GM18907 (cell line): Measurements from ENCODE around the gene PRND.
"Not testable (repeated sequence)": the region's sequence is repeated elsewhere in the genome, so short reads cannot be mapped to it uniquely, and the experiment has no call there.

Experiments
- ATAC-seq: cut with Tn5 transposase; IDR thresholded peaks from one replicate; pipeline ENCODE4 v1.9.1; 2021; ENCODE audit warnings: mild to moderate bottlenecking, moderate library complexity; ENCODE audit not compliant: unreplicated experiment

PRND gene

GRCh38 chr20:4708036-4708435 is 13.7 kb upstream of the PRND start:
- ATAC-seq = no peak

GRCh38 chr20:4708856-4709255 is 12.9 kb upstream of the PRND start:
- ATAC-seq = no peak

- ATAC-seq = no peak
These were observed 12.2 kb upstream of the PRND start for GRCh38 chr20:4709261-4710105.

GRCh38 chr20:4710106-4710475 is 11.6 kb upstream of the PRND start:
- no peak for ATAC-seq

GRCh38 chr20:4711511-4711910 is 10.2 kb upstream of the PRND start:
- no peak for ATAC-seq

GRCh38 chr20:4713401-4713800 is 8.3 kb upstream of the PRND start:
- no peak for ATAC-seq

- ATAC-seq = no peak
These were observed 6.9 kb upstream of the PRND start for GRCh38 chr20:4714818-4715217.

GRCh38 chr20:4717816-4718570 is 3.7 kb upstream of the PRND start:
- no peak for ATAC-seq

GRCh38 chr20:4719190-4719589 is 2.5 kb upstream of the PRND start:
- ATAC-seq = no peak

GRCh38 chr20:4720041-4720976 is 1.4 kb upstream of the PRND start:
- ATAC-seq = peak; percentile 93

- ATAC-seq = peak; percentile 9
These were observed 746 bp upstream of the PRND start for GRCh38 chr20:4720977-4721349.

GRCh38 chr20:4722571-4722970 is 862 bp downstream of the PRND start:
- no peak for ATAC-seq

GRCh38 chr20:4722993-4723392 is 1.3 kb downstream of the PRND start:
- no peak for ATAC-seq

- not testable (repeated sequence) for ATAC-seq
These were observed 1.8 kb downstream of the PRND start for GRCh38 chr20:4723553-4723952.

GRCh38 chr20:4724459-4725262 is 3.0 kb downstream of the PRND start:
- ATAC-seq = no peak

- no peak for ATAC-seq
These were observed 3.5 kb downstream of the PRND start for GRCh38 chr20:4725263-4725550.

- peak; percentile 43 for ATAC-seq
These were observed 5.1 kb downstream of the PRND start for GRCh38 chr20:4726710-4727397.

- ATAC-seq = no peak
These were observed 6.5 kb downstream of the PRND start for GRCh38 chr20:4728120-4728760.

- ATAC-seq = no peak
These were observed 7.6 kb downstream of the PRND start for GRCh38 chr20:4729265-4729664.

GRCh38 chr20:4730780-4731179 is 9.1 kb downstream of the PRND start:
- no peak for ATAC-seq
